GM19023 (cell line): ENCODE results near the gene RNF31.
"Not testable (repeated sequence)": the region's sequence is repeated elsewhere in the genome, so short reads cannot be mapped to it uniquely, and the experiment has no call there.

Source experiments
- ATAC-seq: cut with Tn5 transposase; IDR thresholded peaks from one replicate; pipeline ENCODE4 v1.9.1; 2021; ENCODE audit warnings: mild to moderate bottlenecking, moderate library complexity; ENCODE audit not compliant: unreplicated experiment

The RNF31 gene

DNA sequence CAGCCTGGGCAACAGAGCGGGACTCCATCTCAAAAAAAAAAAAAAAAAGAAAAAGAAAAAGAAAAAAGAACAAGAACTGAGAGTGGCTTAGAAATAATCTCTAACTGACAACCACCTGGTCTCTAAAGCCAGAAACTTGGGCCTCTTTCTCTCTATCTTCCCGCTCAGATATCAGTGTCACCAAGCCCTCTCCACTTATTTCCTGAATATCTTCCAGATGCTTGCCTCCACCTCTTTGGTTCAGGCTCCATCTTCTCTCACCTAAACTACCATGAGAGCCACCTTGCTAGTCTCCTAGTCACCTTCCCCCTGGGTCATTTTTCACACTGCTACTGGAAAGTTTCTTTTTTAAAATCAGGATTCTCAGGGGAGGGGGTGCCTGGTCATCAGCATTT is 49.8 kb downstream of the RNF31 start:
- no peak for ATAC-seq

DNA sequence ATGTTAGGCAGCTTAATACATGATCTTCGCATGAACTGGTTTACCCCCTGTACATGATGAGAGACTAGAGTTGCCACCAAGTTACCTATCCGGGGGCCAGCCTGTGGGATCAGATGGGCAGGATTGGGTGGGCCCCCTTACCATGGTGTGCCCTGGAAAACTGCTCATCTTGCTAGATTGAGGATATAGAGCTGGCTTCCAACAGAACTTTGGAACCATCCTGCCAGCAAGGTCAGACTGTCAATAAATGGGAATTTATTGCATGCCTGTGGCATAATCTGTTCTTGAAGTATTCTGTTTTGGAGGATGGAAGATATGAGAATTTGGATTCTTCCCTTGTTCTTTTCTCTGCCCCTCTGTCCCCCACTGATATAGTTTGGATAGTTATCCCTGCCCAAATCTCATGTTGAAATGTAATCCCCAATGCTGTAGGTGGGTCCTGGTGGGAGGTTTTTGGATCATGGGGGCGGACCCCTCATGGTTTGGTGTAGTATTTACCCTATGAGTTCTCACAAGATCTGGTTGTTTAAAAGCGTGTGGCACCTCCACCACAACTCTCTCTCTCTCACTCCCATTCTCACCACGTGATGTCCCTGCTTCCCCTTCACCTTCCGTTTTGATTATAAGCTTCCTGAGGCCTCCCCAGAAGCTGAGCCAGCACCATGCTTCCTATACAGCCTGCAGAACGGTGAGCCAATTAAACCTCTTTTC is 51.7 kb downstream of the RNF31 start:
- ATAC-seq, result no peak

DNA sequence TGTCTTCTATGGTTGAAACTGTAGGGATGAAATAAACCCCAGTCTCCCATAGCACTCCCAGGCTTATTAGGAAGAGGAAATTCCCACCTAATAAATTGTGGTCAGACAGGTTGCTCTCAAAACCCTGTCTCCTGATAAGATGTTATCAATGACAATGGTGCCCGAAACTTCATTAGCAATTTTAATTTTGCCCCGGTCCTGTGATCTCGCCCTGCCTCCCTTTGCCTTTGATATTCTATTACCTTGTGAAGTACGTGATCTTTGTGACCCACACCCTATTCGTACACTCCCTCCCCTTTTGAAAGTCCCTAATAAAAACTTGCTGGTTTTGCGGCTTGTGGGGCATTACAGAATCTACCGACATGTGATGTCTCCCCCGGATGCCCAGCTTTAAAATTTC is 55.2 kb downstream of the RNF31 start:
- ATAC-seq, result not testable (repeated sequence)

DNA sequence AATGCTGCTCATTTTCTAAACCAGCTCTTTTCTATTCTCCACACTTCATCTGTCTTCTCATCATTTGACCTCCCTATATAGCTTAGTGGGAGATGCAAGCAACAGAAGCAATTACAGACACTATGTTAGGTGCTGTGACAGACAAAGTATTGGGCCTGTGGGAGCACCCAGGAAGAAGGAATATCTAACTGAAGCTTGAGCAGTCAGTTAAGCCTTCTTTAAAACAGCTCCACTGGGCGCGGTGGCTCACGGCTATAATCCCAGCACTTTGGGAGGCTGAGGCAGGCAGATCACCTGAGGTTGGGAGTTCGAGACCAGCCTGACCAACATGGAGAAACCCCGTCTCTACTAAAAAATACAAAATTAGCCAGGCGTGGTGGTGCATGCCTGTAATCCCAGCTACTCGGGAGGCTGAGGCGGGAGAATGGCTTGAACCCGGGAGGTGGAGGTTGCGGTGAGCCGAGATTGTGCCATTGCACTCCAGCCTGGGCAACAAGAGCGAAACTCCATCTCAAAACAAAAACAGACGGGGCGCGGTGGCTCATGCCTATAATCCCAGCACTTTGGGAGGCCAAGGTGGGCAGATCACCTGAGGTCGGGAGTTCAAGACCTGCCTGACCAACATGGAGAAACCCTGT is 56.1 kb downstream of the RNF31 start:
- not testable (repeated sequence) for ATAC-seq

DNA sequence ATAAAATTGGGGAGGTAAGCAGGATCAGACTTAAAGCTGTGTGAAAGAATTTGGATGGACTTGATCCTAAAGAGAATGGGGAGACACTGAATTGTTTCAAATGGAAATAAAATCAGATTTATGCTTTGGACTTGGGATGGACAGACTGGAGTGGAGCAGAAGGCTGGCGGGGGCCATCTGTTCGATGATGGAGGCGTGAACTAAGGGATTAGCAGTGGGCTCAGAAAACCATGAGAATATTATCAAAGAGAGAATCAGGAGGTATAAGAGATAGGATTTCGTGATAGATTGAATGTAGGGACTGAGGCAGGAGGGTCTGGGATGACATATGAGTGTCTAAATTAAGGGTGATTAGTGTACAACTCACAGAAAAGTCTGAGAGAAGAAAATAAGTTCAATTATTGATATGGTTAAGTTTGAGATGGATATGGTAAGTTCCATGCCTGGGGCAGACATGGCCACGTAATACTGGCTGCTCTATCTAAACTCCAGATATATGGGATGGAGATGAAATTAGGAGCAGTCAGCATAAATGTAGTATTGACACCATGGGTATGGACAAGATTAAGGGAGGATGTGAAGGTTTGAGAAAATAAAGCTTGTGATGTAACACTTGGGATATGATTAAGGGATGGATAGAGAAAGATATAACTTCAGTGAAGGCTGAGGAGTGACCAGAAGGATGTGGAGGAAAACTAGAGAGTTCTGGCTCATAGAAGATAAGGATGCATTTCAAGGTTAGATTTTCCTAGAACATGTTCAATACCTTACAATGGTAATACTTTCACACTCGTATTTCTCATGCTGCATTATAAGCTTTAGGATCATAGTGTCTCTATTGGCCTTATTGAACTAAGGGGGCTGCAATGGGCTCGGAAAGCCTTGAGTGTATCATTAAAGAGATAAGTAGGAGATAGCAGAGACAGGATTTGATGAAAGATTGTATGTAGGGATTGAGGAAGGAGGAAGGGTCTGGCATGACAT is 57.2 kb downstream of the RNF31 start:
- no peak for ATAC-seq

DNA sequence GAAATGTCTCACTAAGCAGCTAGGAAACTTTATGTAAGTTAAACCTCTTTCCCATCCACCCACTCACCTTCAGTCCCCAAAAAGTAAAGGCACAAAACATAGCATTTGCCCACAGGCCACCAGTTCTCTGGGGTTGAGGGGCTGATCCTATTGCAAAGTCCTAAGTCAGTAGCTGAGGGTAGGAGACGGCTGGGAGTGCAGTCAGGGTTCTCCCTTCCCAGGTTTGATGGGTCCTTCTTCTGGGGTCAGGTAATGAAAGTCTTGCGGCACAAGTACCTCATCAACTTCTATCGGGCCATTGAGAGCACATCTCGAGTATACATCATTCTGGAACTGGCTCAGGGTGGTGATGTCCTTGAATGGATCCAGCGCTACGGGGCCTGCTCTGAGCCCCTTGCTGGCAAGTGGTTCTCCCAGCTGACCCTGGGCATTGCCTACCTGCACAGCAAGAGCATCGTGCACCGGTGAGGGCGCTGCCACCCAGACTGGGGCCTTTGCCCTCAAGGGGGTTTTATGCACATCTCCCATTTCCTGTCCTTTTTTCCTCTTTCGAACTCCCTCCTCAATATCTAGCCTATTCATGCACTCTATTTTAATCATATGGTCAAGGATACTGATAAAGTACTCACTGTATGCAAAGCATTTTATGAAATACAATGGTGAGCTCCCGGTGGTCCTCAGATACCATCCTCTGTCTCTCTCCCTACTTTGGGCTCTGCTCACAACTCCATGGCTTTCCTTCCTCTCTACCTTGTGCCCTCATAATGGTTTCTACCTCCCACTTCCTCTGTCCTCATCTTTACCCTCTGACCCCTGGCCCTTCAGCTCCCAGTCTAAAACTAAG is 59.2 kb downstream of the RNF31 start:
- ATAC-seq, result no peak

DNA sequence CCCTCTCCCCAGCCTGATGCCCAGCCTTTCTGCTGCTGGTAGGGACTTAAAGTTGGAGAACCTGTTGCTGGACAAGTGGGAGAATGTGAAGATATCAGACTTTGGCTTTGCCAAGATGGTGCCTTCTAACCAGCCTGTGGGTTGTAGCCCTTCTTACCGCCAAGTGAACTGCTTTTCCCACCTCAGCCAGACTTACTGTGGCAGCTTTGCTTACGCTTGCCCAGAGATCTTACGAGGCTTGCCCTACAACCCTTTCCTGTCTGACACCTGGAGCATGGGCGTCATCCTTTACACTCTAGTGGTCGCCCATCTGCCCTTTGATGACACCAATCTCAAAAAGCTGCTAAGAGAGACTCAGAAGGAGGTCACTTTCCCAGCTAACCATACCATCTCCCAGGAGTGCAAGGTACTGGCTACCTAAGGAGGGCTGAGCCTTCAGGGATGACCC is 59.8 kb downstream of the RNF31 start:
- no peak for ATAC-seq

DNA sequence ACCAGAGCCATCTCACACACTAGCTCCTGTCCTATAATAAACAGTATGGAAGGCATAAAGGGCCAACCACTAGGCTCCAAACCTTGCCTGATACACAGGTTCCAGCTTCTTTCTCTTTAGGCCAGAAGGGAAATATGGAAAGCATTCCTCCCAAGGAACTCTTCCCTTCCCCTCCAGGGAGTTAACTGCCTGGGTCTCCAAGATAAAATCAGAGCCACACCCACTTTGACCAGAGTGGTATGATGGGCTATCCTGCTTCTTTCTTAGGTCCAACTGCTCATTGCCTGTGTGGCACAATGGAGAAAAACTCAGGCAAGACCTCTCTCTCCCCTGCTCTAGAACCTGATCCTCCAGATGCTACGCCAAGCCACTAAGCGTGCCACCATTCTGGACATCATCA is 60.3 kb downstream of the RNF31 start:
- no peak for ATAC-seq
